HFF-Myc (cell line): ENCODE results near the gene PXDN.

Experiments used
- DNase-seq: peaks from one replicate; pipeline ENCODE4 v3.0.0-alpha.2; 2011; ENCODE audit warnings: low read depth; ENCODE audit errors: extremely low read depth
- H3K4me3 ChIP-seq: replicated peaks from 2 replicates; pipeline ENCODE4 v1.5.1; 2011; ENCODE audit warnings: low read depth, mild to moderate bottlenecking, control low read depth, low read length
- CTCF ChIP-seq: IDR thresholded peaks from 2 replicates; pipeline ENCODE4 v1.5.1; 2012; ENCODE audit warnings: mild to moderate bottlenecking, low read depth, low read length, control low read depth; ENCODE audit errors: missing control alignments

PXDN gene

GRCh38 chr2:1678609-1679008, 65.7 kb downstream of the PXDN start:
- DNase-seq: no peak
- no peak overlapping the region for H3K4me3 ChIP-seq
- no peak for TF ChIP-seq CTCF

GRCh38 chr2:1677821-1678165, 66.5 kb downstream of the PXDN start:
- no peak for DNase-seq

GRCh38 chr2:1676913-1677820, 67.1 kb downstream of the PXDN start:
- no peak for DNase-seq
- H3K4me3 ChIP-seq: no peak overlapping the region
- no peak for TF ChIP-seq CTCF

More at GRCh38 chr2:1677821-1678165, 66.5 kb downstream of the PXDN start:
- no peak overlapping the region for H3K4me3 ChIP-seq
- no peak for TF ChIP-seq CTCF

- no peak for DNase-seq
- no peak overlapping the region for H3K4me3 ChIP-seq
- no peak for TF ChIP-seq CTCF
These were observed 68.0 kb downstream of the PXDN start for GRCh38 chr2:1676091-1676912.

- H3K4me3 ChIP-seq: no peak overlapping the region
- peak; percentile 51 for TF ChIP-seq CTCF
- DNase-seq: peak; percentile 36
These were observed 68.7 kb downstream of the PXDN start for GRCh38 chr2:1675633-1676032.

GRCh38 chr2:1674766-1675397, 69.4 kb downstream of the PXDN start:
- no peak overlapping the region for H3K4me3 ChIP-seq
- DNase-seq: no peak
- no peak for TF ChIP-seq CTCF
